Neural cell (in vitro differentiated cells): ENCODE results near the gene ZNF516.

Experiments
- EP300 ChIP-seq: fragments of 450-650 bp; conservative IDR thresholded peaks from 2 replicates; pipeline ENCODE4 v1.6.1; 2014; ENCODE audit warnings: antibody characterized with exemption, mild to moderate bottlenecking, moderate library complexity; ENCODE audit not compliant: poor library complexity, severe bottlenecking
- EZH2 ChIP-seq: fragments of 200-600, 300-800 bp; shearing (Covaris generic), sonication (generic); IDR thresholded peaks from 2 replicates; pipeline ENCODE4 v1.6.1; 2014; ENCODE audit warnings: antibody characterized with exemption, low read length, borderline replicate concordance, mild to moderate bottlenecking; ENCODE audit not compliant: insufficient read depth, poor library complexity, severe bottlenecking
- MXI1 ChIP-seq: fragments of 450-650 bp; conservative IDR thresholded peaks from 2 replicates; pipeline ENCODE4 v1.6.1; 2014; ENCODE audit warnings: antibody characterized with exemption, mild to moderate bottlenecking; ENCODE audit not compliant: poor library complexity, severe bottlenecking
- POLR2AphosphoS5 ChIP-seq: IDR thresholded peaks from 2 replicates; pipeline ENCODE4 v1.6.1; 2012
- SMC3 ChIP-seq: fragments of 450-650 bp; conservative IDR thresholded peaks from 2 replicates; pipeline ENCODE4 v1.6.1; 2014; ENCODE audit warnings: antibody characterized with exemption, mild to moderate bottlenecking, moderate library complexity; ENCODE audit not compliant: poor library complexity
- TAF1 ChIP-seq: IDR thresholded peaks from 2 replicates; pipeline ENCODE4 v1.6.1; 2012; ENCODE audit warnings: low read depth
- TF ChIP-seq, protein P1 (sequence below): fragments of 450-650 bp; IDR thresholded peaks from 2 replicates; pipeline ENCODE4 v1.5.1; 2014; ENCODE audit warnings: antibody characterized with exemption, mild to moderate bottlenecking, moderate library complexity; ENCODE audit not compliant: poor library complexity, severe bottlenecking
- TF ChIP-seq, protein P2 (sequence below): IDR thresholded peaks from 2 replicates; pipeline ENCODE4 v1.6.1; 2012; ENCODE audit warnings: borderline replicate concordance

DNA sequence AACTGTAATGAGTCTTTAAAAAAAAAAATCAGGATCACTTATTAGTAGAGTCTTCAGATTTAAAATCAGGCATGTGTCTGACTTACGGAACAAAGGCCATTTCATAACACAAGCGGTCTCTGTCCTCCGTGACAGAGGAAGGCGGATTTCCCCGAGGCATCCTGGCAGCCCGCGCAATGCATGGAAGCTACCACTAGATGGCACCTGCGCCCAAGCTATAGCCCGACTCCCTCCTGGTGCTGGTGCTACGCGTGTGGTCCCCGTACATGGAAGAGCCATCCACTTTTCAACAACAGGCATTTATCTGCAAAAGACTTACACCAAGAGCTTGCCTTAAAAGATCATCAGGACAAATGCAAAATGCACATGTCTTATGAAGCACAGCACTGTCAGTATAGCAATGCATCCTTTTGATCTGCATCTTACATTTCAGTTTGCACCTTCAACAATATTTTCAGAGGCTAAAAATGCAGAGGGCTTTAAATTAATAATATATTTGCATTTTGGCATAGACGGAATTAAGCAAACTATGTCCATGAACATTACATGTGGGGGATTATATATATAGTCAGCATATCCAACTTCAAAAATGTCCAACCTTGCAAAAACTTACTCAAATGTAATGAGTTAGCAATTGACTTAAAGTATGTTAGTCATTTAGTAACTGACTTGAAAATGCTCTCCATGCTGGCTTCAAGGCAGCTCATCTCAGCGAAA, 96.0 kb downstream of the ZNF516 start:
- TF ChIP-seq SMC3 (peak; percentile 99), EZH2 (no peak), EP300 (peak; percentile 24), POLR2AphosphoS5 (no peak), TAF1 (no peak), MXI1 (peak; percentile 39)
- TF ChIP-seq, protein P1, sequence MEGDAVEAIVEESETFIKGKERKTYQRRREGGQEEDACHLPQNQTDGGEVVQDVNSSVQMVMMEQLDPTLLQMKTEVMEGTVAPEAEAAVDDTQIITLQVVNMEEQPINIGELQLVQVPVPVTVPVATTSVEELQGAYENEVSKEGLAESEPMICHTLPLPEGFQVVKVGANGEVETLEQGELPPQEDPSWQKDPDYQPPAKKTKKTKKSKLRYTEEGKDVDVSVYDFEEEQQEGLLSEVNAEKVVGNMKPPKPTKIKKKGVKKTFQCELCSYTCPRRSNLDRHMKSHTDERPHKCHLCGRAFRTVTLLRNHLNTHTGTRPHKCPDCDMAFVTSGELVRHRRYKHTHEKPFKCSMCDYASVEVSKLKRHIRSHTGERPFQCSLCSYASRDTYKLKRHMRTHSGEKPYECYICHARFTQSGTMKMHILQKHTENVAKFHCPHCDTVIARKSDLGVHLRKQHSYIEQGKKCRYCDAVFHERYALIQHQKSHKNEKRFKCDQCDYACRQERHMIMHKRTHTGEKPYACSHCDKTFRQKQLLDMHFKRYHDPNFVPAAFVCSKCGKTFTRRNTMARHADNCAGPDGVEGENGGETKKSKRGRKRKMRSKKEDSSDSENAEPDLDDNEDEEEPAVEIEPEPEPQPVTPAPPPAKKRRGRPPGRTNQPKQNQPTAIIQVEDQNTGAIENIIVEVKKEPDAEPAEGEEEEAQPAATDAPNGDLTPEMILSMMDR, result peak; percentile 98
- TF ChIP-seq, protein P2, sequence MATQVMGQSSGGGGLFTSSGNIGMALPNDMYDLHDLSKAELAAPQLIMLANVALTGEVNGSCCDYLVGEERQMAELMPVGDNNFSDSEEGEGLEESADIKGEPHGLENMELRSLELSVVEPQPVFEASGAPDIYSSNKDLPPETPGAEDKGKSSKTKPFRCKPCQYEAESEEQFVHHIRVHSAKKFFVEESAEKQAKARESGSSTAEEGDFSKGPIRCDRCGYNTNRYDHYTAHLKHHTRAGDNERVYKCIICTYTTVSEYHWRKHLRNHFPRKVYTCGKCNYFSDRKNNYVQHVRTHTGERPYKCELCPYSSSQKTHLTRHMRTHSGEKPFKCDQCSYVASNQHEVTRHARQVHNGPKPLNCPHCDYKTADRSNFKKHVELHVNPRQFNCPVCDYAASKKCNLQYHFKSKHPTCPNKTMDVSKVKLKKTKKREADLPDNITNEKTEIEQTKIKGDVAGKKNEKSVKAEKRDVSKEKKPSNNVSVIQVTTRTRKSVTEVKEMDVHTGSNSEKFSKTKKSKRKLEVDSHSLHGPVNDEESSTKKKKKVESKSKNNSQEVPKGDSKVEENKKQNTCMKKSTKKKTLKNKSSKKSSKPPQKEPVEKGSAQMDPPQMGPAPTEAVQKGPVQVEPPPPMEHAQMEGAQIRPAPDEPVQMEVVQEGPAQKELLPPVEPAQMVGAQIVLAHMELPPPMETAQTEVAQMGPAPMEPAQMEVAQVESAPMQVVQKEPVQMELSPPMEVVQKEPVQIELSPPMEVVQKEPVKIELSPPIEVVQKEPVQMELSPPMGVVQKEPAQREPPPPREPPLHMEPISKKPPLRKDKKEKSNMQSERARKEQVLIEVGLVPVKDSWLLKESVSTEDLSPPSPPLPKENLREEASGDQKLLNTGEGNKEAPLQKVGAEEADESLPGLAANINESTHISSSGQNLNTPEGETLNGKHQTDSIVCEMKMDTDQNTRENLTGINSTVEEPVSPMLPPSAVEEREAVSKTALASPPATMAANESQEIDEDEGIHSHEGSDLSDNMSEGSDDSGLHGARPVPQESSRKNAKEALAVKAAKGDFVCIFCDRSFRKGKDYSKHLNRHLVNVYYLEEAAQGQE, result no peak
